Thoracic aorta (tissue), 2 donors: ENCODE data around the gene ZNF664. TPM values are rescaled to one million over a fixed set of nuclear protein-coding genes. Genes with fewer than 3 reads are reported as not detected.

Source experiments
- ATAC-seq: fragments of 150-250 bp; one replicate; pipeline ENCODE4 v1.8.0; 2017; ENCODE audit warnings: low read depth; ENCODE audit not compliant: insufficient number of reproducible peaks, low FRiP score
- DNase-seq: peaks from one replicate; pipeline ENCODE4 v3.0.0-alpha.2; 2020; ENCODE audit warnings: low spot score
- H3K27ac ChIP-seq, 2 donors: fragments of 200-600 bp; sonication (generic); 1 replicate in 1 of 2; 2 replicates in 1 of 2; pipeline ENCODE4 v1.5.1; 2016; ENCODE audit warnings: mild to moderate bottlenecking in 2 of 2, moderate library complexity in 2 of 2
- H3K27me3 ChIP-seq: fragments of 200-600 bp; sonication (generic); replicated peaks from 2 replicates; pipeline ENCODE4 v1.6.0; 2016; ENCODE audit warnings: mild to moderate bottlenecking; ENCODE audit not compliant: insufficient read depth
- H3K36me3 ChIP-seq: fragments of 200-600 bp; sonication (generic); one replicate; pipeline ENCODE4 v1.5.1; 2016
- H3K4me1 ChIP-seq, 2 donors: fragments of 200-600 bp; sonication (generic); 1 replicate in 1 of 2; 2 replicates in 1 of 2; pipeline versions ENCODE4 v1.5.1 to v1.6.0; 2016; ENCODE audit warnings: low read depth in 2 of 2, mild to moderate bottlenecking in 1 of 2; ENCODE audit not compliant: control insufficient read depth in 1 of 2
- H3K4me3 ChIP-seq: fragments of 200-600 bp; sonication (generic); 2 replicates; pipeline ENCODE4 v1.5.1; 2016; ENCODE audit warnings: mild to moderate bottlenecking
- H3K9me3 ChIP-seq: fragments of 200-600 bp; sonication (generic); 2 replicates; pipeline ENCODE4 v1.5.1; 2016
- CTCF ChIP-seq: fragments of 200-600 bp; sonication (generic); IDR thresholded peaks from one replicate; pipeline ENCODE4 v1.5.1; 2019; ENCODE audit warnings: antibody characterized with exemption
- total RNA-seq, 2 donors: library from RNA; depleted of rRNA; stranded (reverse); fragments of >200 nt; gene quantifications; one replicate each; pipeline versions ENCODE4 v1.1.0 to v1.2.3, GENCODE V29; 2016

The ZNF664 gene
- total RNA-seq, 2 donors from 2014 or later = 46.4 to 48.2 TPM

GRCh38 chr12:124034297-124034696 lies 61.3 kb downstream of the ZNF664 start:
- H3K4me3 ChIP-seq = no peak overlapping the region
- H3K27ac ChIP-seq = no peak overlapping the region
- no peaks in the 10 kb centered on the region for H3K4me1 ChIP-seq
- DNase-seq = no peak
- no peaks in the 10 kb centered on the region for H3K9me3 ChIP-seq
- H3K36me3 ChIP-seq = no peaks in the 10 kb centered on the region
- no peaks in the 10 kb centered on the region for H3K27me3 ChIP-seq
- ATAC-seq = no peak
- no peak for TF ChIP-seq CTCF

GRCh38 chr12:124035163-124035562 lies 62.1 kb downstream of the ZNF664 start:
- no peak for ATAC-seq
- Histone ChIP-seq H3K27me3 (no peaks in the 10 kb centered on the region), H3K9me3 (no peaks in the 10 kb centered on the region), H3K4me3 (no peak overlapping the region), H3K27ac (no peak overlapping the region), H3K36me3 (no peaks in the 10 kb centered on the region), H3K4me1 (no peaks in the 10 kb centered on the region)
- no peak for DNase-seq
- TF ChIP-seq CTCF = no peak

- Histone ChIP-seq H3K4me1 (no peaks in the 10 kb centered on the region), H3K27me3 (no peaks in the 10 kb centered on the region), H3K4me3 (no peak overlapping the region), H3K27ac (no peak overlapping the region), H3K36me3 (no peaks in the 10 kb centered on the region), H3K9me3 (no peaks in the 10 kb centered on the region)
- DNase-seq = no peak
- no peak for TF ChIP-seq CTCF
- ATAC-seq = no peak
Measured at GRCh38 chr12:124036171-124036598, 63.2 kb downstream of the ZNF664 start.

- no peaks in the 10 kb centered on the region for H3K36me3 ChIP-seq
- DNase-seq (no peak), ATAC-seq (no peak)
- TF ChIP-seq CTCF = peak; percentile 92
- no peaks in the 10 kb centered on the region for H3K4me1 ChIP-seq
- no peaks in the 10 kb centered on the region for H3K27me3 ChIP-seq
- H3K27ac ChIP-seq = no peak overlapping the region
- H3K4me3 ChIP-seq = no peak overlapping the region
- no peaks in the 10 kb centered on the region for H3K9me3 ChIP-seq
Measured at GRCh38 chr12:124036657-124037109, 63.7 kb downstream of the ZNF664 start.

GRCh38 chr12:124037331-124037730 lies 64.3 kb downstream of the ZNF664 start:
- no peaks in the 10 kb centered on the region for H3K27me3 ChIP-seq
- H3K27ac ChIP-seq = no peak overlapping the region
- no peak for TF ChIP-seq CTCF
- H3K36me3 ChIP-seq = no peaks in the 10 kb centered on the region
- H3K9me3 ChIP-seq = no peaks in the 10 kb centered on the region
- H3K4me3 ChIP-seq = no peak overlapping the region
- no peaks in the 10 kb centered on the region for H3K4me1 ChIP-seq
- ATAC-seq (no peak), DNase-seq (no peak)
